GM18499 (cell line): ENCODE data around the gene NAGA.

Experiments
- ATAC-seq: cut with Tn5 transposase; IDR thresholded peaks from one replicate; pipeline ENCODE4 v1.9.1; 2021; ENCODE audit warnings: moderate number of reproducible peaks; ENCODE audit not compliant: insufficient read depth, unreplicated experiment

The NAGA gene

DNA sequence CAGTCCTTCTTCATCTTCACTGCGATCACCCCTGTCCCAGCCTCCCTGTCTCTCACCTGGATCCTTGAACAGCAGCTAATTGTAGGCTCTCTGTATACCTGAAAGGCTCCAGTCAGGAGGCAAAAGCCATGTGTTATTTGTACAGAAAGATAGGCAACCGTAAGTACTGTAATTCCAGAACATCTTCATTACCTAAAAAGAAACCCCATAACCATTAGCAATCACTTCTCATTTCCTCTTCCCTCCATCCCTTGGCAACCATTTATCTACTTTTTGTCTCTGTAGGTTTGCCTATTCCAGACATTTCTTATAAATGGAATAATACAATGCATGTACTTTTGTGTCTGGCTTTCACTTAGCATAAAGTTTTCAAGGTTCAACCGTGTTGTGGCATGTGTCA is 17.8 kb downstream of the NAGA start:
- ATAC-seq = no peak

- no peak for ATAC-seq
Observed at GRCh38 chr22:42050641-42051180, 19.9 kb downstream of the NAGA start.

- ATAC-seq = no peak
Observed at GRCh38 chr22:42041784-42042183, 28.8 kb downstream of the NAGA start.

DNA sequence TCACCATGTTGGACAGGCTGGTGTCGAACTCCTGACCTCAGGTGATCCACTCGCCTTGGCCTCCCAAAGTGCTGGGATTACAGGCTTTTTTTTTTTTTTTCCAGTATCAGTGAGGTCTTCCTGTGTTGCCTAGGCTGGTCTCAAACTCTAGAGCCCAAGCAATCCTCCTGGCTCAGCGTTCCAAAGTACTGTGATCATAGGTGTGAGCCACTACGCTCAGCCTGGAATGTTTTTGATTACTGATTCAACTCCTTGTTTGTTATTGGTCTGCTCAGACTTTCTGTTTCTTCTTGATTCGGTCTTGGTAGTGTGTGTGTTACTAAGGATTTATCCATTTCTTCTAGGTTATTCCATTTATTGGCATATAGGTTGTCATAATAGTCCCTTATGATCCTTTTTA is 31.3 kb downstream of the NAGA start:
- ATAC-seq = no peak

- ATAC-seq = no peak
Observed at GRCh38 chr22:42035256-42035655, 35.4 kb downstream of the NAGA start.

GRCh38 chr22:42033263-42034181 is 37.1 kb downstream of the NAGA start:
- ATAC-seq = no peak

DNA sequence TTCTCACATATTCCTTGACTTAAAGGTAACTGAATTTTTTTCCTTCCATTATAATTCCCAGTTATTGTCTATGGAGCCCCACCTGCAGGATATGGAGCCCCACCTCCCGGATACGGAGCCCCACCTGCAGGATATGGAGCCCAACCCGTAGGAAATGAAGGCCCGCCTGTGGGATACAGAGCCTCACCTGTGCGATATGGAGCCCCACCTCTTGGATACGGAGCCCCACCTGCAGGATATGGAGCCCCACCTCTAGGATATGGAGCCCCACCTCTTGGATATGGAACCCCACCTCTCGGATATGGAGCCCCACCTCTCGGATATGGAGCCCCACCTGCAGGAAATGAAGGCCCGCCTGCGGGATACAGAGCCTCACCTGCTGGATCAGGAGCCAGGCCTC is 43.9 kb downstream of the NAGA start:
- ATAC-seq = no peak

- ATAC-seq = no peak
Observed at GRCh38 chr22:42025421-42025820, 45.2 kb downstream of the NAGA start.

GRCh38 chr22:42022162-42022847 is 48.3 kb downstream of the NAGA start:
- no peak for ATAC-seq

DNA sequence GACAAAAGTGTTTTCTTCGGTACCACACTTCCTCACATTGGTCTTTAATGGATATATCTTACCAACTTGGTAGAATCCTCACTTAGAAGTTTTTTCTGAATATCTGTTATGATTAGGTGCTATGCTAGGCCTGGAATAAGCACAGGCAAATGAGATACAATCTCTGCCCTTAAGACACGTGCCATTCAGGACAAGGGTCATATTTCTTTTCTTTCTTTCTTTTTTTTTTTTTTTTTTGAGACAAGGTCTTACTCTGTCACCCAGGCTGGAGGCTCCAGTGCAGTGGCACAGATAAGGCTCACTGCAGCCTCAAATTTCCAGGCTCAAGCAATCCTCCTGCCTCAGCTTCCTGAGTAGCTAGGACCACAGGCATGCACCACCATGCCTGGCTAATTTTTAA is 49.0 kb downstream of the NAGA start:
- ATAC-seq = no peak

- no peak for ATAC-seq
Observed at GRCh38 chr22:42018224-42018623, 52.4 kb downstream of the NAGA start.

DNA sequence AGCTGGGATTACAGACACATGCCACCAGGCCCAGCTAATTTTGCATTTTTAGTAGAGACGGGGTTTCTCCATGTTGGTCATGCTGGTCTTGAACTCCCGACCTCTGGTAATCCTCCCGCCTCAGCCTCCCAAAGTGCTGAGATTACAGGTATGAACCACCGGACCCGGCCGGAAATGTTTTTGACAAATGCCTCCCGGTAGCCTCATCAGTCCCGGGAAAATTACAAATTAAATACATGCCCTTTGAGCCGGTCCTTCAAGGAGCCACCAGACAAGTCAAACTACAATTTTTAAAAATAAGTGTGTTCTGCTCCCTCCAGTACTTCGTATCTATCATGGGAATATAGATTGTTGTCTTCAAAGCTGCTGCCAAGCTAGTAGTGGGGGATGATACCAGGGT is 54.5 kb downstream of the NAGA start:
- ATAC-seq = no peak

DNA sequence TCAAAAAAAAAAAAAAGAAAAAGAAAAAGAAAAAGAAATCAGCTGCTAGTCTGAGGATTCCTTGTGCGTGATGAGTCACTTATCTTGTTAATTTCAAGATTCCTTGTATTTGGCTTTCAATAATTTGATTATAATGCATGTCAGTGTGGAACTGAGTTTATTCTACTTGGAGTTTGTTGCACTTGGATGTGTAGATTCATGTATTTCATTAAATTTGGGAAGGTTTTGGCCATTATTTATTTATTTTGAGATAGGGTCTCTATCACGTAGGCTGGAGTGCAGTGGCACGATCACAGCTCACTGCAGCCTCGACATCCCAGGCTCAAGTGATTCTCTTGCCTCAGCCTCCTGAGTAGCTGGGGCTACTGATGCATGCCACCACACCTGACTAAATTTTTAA is 57.2 kb downstream of the NAGA start:
- ATAC-seq = no peak

GRCh38 chr22:42010778-42011177 is 59.8 kb downstream of the NAGA start:
- no peak for ATAC-seq
